Stimulated activated CD4-positive, alpha-beta T cell treated with anti-CD3 and anti-CD28 coated beads, Interleukin-4, amount 100 ng/mL, for 1 hour (primary cell): ENCODE data around the gene SERPINH1.

Source experiments
- DNase-seq: peaks from one replicate; pipeline ENCODE4 v3.0.0-alpha.2; 2020

The SERPINH1 gene

DNA sequence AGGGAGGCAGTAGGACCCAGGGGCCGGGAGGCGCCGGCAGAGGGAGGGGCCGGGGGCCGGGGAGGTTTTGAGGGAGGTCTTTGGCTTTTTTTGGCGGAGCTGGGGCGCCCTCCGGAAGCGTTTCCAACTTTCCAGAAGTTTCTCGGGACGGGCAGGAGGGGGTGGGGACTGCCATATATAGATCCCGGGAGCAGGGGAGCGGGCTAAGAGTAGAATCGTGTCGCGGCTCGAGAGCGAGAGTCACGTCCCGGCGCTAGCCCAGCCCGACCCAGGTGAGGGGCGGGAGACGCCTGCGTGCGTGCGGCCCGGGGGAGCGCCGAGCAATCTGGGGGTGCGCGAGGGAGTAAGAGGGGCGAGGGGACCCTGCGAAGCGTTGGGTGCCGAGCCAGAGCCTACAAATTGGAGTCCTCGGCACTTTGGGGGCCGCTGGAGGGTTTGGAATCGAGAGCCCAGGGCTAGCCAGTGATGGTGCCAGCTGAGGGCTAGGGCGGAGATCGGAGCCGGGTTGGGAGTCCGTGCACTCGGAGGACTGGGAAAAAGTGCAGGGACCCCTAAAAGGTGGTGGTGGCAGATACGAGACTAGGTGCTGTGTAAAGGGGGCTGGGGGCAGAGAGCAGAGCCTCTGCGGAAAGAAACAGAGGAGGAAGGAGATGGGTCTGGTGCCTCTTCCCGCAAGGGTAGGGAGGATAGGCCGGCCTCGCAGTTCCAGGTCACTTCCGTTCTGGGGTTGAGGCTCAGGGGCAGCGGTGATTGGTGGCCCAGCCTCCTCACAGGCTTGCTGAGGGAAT, at the start of gene SERPINH1:
SERPINH1 (plus strand) TSS at position 206 of the 788 bp plus-strand sequence. CDS start 4,097 bp downstream, outside the sequence.
- peak; percentile 63 for DNase-seq

DNA sequence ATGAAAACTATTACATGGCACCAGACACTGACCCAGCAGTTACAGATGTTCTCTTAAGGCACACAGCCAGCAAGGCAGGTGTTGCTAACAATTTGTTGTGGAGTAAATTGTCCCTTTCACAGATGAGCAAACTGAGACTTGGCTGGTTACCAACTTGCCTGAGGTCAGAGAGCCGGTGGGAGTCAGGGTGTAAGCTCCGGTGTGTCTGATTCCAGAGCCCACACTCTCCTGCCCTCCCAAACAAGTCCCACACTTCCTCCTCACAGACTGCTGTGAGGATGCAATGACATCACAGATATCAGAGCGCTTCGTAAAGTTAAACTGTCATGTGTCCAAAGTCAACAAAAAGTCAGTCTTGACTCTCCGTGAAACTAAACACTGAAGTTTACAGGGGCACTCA, 48.8 kb upstream of the SERPINH1 start:
- no peak for DNase-seq

DNA sequence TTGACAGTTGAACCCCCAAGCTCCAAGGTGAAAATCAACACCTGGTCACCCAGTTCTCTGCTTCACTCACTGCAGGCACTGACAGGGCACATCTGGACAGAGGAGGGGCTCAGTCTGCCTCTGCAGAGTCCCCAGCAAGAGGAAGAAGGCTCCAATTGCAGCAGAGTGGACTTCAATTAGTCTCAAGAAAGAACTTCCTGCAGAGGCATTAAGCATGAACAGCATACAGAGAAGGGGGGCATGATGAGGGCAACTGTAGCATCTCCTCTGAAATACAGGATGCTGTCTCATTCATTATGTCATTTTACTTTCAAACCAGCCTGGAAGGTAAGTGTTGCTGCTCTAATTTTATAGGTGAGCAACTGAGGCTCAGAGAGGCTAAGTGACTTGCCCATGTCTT, 47.5 kb upstream of the SERPINH1 start:
- DNase-seq: no peak

DNA sequence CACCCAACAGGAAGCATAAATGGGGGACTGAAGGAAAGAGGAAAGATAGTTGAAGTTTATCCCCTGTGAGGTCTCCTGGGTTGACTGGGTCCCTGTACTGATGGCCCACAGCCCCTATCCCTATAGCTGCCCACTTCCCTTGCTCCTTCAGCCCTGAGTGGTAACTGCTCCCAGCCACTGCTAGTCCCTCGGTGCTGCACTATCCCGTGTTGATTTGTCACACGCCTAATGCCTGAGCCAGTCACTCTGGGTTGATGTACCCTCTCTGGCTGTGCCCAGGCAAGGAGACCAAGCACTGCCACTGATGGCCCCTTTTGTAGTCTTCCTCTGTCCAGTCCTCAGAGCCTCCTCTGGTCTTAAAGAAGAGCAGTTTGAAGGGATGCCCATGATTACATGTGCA, 45.9 kb upstream of the SERPINH1 start:
- no peak for DNase-seq

DNA sequence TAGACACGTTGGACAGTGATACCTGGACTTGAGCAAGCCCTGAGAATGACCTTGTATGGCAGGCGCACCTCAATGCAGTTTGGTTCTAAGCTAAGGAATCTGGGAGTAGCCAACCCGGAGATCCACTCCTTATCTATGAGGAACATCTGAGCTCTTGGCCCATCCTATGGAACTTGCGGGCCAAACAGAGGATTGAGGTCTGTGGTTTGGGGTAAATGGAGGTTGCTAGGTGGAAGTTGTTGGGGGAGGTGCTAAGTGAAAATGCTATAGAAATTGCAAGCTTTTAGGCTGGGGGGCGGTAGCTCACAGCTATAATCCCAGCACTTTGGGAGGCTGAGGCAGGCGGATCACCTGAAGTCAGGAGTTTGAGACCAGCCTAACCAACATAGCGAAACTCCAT, 45.2 kb upstream of the SERPINH1 start:
- DNase-seq: no peak

DNA sequence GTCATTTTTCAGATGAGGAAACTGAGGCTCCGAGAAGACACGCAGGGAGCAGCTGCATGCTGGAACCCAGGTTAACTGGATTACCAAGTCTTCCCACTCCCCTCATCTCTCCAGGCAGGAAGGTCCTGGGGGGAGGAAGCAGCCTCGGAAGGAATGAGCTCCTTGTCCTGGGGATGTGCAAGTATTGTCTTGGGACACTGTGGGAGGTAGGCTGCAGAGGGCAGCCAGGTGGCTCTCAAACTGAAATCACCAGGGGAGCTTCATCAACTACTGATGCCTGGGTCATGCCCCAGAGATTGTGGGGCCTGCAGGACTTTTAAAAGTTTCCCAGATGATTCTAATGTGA, 43.9 kb upstream of the SERPINH1 start:
- DNase-seq: no peak

DNA sequence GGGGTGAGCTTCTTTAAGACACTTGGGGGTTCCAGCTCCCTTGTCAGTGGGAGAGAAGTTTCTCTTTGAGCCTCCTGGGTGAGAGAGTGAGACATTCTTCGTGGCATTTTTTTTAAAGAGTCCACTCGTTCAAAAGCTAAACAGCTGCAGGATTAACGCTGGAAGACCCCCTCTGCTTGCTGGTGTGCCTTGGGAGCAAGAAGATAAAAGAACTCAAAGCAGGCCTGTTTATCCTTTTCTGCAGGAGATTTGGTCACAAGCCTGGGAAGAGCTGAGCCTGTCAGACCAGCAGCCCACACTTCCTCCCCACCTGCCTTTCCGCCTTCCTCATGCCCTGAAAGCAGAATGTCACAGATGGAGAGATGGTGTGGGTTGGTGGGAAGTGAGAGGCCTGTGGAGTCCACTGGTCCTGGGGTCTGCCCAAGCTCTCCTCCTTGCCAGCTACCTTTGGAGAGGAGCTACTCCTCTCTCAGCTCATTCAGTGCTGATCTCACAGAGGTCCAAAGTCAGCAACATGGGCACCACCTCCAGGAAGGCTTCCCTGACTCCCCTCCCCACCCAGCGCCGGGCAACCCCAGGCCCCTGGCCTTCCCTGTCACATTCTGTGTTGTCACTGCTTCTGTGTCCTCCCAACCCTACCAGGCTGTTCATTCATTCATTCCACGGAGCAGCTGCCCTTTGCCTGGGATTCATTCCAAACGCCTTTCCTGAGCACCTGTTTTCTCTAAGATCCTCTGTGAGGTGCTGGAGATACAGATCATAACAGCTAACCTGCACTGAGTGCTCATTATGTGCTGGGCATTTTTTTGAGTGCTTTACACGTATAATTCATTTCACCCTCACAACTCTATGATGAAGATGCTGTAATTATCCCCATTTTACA, 43.0 kb upstream of the SERPINH1 start:
- no peak for DNase-seq

DNA sequence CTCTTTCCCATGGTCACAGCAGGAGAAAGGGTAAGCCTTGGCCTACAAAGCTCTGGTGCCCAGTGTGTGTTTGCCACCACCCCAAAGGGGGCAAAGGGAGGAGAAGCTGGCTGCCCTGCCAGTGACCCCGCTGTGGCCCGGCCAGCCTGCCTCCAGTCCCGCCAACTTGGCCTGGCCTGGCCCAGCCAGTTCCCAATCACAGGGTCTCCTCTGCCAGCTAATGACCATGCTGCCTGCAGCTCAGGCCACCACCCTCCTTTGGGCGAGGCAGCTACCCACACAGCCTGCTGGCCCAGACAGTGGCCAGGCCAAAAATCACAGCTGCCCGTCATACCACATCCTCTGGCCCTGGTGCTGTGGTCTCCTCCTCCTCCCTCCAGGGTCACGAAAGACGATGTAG, 41.4 kb upstream of the SERPINH1 start:
- no peak for DNase-seq

DNA sequence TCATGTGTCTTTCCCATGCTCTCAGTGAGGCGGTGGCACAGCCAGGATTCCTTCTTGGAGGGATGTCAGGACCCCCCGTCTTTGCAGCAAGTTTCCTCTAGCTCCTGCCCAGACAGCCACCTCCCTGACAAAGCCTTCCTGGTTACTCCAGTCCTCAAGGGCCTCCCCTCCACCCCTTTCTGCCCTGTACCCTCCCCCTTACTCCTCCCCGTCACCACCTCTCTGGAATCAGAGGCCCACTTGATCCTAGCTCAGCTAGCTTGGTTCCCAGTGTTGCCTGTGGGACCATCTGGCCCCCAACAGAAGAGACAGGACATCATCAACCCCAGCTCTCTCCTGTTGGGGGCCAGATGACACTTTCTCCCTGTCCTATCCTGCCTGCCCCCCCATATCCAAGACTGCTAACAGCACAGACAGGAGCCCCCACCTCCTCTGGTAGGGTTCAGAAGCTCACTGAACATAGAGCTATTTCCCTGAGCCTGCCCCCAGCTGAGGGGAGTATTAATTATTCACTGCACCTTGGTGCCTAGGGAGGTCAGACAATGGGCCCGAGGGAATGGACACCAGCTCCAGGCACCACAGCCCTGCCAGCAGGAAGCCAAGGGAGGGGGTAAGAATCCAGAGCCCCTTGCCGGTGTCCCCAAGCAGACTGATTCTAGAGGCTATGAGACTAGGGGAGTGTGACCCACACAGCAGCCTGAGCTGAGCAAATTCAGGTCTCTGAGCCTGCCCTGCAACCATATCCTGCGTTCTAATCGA, 39.6 kb upstream of the SERPINH1 start:
- no peak for DNase-seq

DNA sequence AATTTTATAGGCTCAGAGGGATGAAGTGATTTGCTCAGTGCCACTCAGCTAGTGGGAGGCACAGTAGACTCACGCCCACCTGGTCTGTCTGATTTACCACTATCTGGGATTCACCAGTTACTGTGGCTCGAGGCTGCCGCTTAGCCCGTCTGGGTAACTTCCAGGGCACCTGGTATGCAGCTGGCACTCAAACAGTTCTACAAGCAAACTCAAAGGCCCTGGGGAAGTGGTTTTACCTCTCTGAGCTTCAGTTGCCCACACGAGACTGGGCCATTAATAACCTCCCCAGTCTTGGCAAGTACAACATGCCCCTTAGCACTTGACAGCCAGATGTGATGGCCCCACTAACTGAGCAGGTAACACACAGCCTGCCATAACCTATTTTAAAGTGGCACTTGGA, 38.9 kb upstream of the SERPINH1 start:
- no peak for DNase-seq

DNA sequence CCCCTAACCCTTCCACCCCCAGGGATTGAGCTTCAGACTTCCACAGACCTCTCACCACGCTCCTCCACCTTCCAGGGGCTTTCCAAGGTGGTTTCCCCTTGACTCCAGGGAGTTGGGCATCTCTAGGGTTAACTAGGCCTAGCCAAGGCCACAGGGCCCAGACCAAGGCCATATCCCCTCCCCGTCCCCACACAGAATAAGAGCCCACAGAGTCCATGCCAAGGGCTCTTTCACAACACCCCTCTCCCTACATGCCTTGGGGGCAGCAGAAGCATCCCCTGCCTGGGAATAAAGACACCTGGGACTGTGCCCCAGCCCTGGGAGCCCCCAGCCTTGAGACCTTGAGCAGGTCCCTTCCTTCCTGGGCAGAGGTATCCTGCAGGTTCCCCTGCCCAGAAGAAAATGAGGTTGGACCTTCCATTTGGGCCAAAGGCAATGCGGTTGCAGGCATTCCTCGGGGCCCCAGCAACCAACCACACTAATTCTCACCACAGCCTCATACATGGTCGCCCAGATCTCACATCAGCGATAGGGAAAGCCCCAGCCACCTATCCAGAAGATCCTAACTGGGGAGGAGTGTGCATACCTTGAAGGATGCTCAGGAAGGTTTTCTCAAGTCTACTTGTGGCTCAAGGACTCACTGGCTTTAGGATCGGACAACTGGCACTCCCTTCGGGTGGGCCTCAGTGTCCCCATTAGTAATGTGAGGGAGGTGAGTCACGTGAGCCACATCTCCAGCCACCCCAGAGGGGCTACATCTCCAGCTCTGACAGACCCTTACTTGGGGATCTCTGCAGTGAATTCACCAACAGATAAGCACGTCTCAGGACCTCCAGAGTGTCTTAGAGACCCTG, 38.0 kb upstream of the SERPINH1 start:
- no peak for DNase-seq

DNA sequence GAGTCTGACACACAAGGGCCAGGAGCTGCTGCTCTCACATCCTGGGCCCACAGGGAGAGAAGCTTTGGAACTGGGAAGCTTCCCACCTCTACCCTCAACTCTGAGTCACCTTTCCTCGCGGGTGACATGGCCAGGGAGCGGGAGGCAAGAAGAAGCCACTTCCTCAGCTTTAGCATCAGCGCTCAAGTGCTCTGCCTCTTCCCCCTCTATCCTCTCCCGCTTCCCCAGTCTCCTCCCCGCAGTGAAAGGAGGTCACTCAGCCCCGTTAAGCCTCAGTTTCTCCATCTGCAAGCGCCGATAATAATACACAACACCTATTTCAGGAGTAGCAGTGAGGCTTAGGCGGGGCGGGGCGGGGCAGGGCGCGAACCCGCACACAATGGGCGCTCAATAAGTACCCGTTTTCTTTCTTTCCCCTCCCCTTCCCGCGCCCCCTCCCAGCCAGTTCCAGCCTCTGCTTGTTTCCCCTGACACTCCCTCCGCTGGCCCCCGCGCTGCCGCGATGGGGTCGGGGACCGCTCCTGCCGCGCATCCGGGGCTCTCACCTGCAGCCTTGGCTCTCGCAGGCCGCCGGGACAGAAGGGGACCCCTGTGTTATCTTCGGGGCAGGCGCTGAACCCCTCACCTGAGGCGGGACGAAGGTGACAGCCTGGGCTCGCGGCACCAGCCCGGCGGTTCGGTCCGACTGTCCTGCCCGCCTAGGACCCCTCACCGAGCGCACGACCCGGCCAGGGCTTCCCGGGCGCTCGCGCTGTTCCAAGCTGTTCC, 37.2 kb upstream of the SERPINH1 start:
- peak; percentile 34 for DNase-seq

DNA sequence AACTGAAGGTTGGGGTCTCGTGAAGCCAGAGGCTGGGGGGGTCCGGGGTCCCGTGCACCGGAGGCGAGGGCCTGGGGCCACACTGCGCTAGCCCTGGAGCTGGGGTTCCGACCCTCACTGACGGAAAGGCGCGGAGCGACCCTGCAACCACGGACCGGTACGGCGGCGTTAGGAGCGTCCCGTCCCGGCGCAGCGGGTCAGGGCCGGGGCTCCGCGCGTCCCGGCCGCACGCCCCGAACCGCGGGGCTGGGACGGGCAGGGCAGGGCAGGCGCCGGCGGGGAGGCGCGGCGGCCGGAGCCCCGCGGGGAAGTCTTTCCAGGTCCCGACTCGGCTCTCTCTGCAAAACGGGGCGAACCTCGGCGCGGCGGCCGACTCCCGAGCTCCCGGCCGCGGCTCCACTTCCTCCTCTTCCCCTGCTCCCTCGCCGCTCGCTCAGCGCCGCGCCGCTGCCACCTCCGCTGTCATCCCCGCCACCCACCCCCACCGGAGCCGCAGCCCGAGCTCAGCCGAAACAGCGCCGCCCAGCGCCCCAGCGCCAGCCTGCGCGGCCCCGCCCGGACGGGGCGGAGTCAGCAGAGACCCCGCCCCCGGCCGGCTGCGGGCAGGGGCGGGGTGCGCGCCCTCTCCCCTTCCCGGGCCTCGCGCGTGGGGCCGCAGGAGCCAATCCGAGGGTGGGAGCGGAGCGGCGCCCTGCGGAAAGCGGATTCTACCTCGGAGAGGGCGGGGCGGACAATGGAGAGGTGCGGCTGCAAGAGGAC, 36.4 kb upstream of the SERPINH1 start, which contains the start of gene GDPD5:
GDPD5 (minus strand) TSS at position 509 of the 759 bp plus-strand sequence. CDS start 48,206 bp downstream, outside the sequence.
- peak; percentile 80 for DNase-seq

DNA sequence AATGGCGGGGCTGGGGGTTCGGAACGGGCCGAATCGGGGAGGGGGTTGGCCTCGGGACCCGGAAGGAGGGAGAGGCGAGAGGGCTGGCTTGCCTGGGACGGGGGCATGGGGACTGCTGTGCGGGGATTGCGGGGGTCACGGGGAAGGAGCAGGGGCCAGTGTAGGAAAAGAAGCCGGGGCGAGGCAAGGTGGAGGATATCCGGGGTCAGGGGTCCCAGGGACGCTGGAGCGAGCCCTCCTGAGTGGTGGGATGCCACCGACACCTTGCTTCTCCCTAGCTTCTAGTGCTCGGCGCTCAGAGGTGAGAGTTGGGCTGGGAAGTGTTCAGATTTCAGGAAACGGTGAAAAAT, 35.9 kb upstream of the SERPINH1 start:
- DNase-seq: no peak

DNA sequence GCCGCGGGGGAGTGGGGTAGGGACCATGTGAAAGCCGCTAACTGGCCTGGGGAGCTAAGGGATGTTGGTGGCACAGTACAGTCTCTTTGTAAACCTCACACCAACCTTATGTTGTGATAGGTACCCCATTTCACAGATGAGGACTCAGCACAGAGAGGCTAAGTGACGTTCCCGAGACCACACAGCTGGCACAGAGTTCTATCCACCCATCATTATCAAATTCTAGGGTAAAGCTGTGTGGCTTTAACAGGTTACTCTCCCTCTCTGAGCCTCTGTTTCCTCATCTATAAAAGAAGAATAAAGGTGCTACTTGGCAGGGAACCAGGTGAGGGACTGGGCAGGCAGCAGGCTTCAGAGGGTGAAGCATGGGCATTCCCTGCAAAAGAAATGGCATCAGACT, 34.9 kb upstream of the SERPINH1 start:
- no peak for DNase-seq

DNA sequence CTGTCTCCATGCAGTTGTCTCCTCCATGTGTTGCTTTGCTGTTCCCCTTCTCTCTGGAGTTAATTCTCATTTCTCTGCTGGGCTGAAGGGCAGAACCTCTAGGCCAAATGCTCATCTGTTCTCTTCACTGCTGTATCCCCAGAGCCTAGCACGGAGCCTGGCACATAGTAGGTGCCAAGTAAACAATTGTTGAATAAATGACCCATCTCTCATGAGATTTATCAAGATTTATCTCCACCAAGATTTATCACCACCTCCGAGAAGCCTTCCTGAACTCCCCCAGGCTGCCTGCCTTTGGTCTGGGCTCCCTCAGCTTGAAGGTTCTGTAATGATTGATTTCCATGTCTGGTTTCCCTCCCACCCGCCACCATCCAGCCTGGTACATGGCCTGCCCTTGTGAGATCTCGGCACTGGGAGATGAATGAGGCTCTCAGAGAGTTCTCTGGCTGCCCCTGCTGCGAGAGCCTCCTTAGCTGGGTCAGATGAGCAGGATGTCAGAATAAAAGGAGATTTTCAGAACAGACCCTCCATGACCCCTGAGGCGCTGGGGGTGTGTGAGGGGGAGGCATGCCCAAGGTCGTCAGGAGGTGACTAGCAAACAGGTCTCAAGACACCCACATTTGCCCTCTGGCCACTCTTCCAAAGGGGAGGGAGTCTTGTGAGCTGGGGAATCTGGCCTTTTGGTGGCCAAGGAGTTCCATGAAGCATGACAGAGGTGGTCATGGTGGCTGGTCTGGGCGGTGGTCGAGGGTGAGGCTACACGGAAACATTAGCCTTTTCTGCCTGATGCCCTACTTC, 33.9 kb upstream of the SERPINH1 start:
- no peak for DNase-seq

DNA sequence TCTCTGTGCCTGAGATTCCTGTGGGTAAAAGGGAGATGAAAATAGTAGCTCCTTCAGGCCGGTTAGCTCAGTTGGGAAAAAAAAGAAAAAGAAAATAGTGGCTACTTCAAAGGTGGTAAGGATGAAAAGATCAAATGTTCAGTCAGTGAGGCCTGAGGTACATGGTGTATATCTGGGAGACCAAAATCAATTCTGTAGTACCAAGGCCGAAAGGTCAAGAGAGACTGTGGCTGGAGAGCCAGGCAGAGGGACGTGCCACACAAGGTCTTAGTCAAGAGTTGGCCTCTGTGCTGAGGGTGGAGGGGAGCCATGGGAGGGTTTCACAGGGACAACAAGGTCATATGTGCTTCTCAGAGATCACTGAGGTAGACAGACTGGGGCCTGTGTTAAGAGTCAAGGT, 31.5 kb upstream of the SERPINH1 start:
- no peak for DNase-seq

DNA sequence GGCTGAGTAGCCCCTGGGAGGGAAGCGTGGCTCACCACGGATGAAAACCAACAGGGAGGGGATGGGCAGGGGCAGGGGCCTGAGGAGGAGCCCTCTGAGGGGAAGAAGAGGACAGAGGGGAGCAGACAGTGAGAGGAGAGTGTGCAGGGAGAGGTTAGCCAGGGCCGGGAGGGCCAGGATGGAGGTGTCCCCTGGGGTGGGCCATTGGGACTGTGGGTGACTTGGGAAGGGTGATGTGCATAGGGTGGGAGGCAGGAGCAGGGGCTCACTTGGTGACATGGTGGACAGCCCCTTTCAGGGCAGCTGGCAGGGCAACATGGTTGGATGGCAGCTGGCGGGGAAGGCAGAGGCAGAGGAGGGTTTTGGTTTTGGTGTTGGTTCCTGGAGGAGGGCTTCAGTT, 30.7 kb upstream of the SERPINH1 start:
- DNase-seq: no peak

DNA sequence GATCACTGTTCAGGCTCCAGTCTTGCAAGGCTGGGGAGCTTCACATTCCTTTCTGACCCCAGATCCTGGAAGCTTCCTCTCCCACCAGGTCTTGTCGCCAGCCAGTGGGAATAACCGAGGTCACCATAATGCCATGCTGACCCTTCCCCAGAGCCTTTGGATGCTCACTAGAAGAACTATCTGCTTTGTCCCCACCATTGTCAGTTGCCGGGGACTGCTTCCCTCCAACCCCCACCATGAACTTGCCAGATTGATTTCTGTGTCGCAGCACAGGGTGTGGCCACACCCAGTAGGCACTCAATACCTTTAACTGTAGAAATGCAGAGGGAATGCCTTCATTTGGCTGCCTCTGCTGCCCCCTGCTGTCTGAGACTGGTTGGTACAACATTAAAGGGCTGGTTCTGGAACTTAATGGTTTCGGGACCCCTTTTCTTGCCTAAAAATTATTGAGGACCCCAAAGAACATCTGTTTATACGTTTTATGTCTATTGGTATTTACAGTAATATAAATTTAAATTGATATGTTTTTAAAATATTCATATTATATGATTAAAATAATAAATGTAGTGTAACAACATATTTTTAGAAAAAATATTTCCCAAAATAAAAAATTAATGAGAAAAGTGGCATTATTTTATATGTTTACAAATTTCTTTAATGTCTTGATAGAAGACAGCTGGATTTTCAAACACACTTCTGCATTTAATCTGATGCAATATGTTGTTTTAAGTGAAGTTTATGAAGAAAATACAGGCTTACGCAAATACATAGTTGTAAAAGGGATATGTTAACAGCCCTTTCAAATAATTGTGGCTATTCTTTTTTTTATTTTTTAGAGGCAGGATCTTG, 29.6 kb upstream of the SERPINH1 start:
- peak; percentile 77 for DNase-seq
